Left renal pelvis (tissue), 4 donors: ENCODE data around the gene ITPA. TPM values are rescaled to one million over a fixed set of nuclear protein-coding genes. Genes with fewer than 3 reads are reported as not detected.
"Not testable (repeated sequence)": the region's sequence is repeated elsewhere in the genome, so short reads cannot be mapped to it uniquely, and the experiment has no call there.

Experiments used
- DNase-seq, 4 donors: peaks; one replicate each; pipeline ENCODE4 v3.0.0-alpha.2; 2013; ENCODE audit warnings: low read depth in 4 of 4, low spot score in 3 of 4
- polyA plus RNA-seq, 4 donors: library from polyadenylated mRNA; unstranded; fragments of 120-200 nt; gene quantifications; one replicate each; pipeline ENCODE4 v1.2.1, GENCODE V29; 2013; ENCODE audit not compliant: insufficient read length in 4 of 4

The ITPA gene
- polyA plus RNA-seq, 4 donors, result 39.4 to 79.6 (median 48.7) TPM

DNA sequence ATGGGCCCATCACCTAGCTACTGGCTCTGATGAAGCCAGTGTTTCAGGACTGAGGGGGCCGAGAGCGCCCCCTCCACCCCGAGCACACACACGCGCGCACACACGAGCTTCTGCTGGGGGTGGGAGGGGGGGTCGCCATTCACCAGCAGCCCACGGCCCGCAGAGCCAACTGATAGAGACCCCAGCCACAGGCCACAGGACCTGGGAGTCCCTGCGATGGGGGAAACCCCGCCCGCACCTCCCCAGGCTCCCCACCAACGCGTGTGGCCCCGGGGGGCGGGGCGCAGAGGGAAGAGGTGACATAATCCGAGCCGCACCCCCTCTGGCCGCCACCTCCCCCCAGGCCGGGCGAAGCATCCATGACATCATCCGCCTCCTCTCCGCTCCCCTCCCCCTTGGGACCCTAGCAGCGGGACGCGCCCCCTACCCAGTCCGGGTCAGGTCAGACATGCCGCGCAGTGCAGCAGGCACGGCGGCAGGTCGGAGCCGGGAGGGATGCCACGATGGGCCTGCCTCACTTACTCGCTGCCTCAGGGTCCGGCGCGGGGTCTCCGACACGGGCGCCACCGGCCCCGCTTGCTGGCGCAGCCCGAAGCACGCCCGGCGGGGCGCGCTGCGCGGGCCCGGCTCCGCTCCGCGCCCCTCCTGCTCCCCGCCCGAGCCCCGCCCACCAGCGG lies 36.2 kb upstream of the ITPA start, which contains the start of gene LZTS3:
LZTS3 (minus strand) TSS at position 617 of the 677 bp plus-strand sequence. CDS start 6,386 bp downstream, outside the sequence.
- DNase-seq, result peak in 1 of 4 donors; percentile 46

DNA sequence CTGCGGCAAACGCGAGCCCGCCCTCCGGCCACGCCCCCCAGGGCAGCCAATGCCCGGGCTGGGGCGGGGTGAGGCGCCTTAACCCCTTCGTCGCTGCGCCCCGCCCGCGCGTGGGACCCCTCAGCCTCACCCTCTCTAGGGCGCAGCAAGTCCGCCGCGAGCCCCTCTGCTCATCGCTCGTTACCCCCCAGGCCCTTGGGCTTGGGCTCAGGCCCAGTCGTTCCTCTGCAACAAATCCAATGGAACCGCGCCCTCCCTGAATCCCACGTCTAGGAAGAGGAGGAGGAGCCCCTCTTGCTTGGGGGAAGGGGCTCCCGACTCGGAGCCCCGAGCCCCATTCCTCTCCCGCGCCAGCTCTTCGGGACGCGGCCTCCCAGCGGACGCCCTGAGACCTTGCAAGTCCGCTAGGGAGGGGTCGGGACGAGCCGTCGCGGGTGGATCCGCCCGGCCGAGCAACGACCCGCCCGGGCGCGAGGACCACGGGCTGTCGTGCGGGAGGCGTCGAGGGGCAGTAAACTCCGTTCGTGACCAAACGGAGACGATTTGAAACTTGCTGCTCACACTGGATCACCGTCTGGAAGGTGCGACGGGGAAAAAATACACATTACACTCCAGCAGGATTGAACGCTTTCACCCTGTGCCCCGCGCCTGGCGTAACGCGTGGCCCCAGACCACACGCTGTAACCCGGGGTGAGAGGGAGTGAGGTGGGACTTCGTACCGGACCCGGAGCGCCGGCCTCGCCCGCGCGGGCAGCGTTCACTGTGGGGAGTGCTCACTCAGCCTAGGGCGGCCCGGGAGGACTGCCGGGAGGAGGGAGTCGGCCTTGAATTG lies 35.5 kb upstream of the ITPA start:
- DNase-seq, result peak in 3 of 4 donors; percentile 75 to 81 (median 79)

DNA sequence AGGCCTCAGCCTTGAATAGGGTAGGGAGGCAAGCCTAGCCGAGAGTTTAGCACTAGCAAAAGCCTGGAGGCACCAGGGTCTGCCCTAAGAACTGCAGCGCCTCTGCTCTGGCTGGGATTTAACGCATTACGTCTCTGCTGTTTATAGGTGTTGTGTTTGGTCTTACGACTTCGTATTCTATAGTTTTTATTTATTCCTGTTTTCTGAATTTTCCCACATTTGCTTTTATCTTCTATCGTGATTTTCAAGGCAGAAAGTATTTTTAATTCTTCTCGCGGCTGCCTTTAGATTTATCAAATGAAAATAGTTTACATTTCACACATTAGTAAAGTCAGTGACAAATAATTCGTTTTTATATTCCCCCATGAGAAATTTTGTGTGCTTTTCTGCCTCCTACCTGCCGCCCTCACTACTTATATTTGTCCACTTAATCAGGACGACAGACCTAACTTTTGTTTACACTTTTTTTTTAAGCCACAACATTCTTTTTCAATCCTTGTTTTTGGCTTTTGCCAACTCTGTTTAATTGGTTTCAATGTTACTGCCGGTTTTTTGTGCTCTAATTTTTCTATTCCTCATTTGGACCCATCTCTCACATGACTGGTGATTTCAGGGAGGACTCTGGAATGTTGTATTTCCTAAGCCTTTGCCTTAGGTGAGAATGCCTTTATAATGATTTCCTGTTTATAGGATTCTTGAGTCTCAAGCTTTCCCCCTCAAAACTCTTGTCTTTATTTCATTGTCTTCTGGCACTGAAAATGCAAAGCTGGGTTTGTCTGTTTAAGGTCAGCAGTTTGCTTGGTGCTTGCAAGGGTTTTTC lies 34.6 kb upstream of the ITPA start:
- DNase-seq, result no peak

DNA sequence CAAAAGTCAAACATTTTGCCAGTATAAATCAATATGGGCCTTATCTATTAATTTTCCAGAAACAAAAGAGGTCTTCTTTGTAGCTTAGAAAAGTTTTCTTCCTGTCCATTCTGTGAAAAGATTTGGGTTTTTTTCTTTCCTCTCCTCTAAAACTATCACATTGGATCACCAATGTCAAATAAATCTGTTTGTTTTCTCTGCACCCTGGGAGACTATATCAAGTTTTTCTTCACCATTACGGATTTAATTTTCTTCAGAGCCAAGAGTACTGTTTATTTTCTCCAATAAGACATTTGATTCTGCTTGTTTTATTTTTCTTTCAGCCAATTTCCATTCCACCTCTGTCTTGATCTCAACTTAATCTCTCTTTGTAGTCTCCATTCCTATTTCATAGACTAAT lies 34.0 kb upstream of the ITPA start:
- no peak for DNase-seq

DNA sequence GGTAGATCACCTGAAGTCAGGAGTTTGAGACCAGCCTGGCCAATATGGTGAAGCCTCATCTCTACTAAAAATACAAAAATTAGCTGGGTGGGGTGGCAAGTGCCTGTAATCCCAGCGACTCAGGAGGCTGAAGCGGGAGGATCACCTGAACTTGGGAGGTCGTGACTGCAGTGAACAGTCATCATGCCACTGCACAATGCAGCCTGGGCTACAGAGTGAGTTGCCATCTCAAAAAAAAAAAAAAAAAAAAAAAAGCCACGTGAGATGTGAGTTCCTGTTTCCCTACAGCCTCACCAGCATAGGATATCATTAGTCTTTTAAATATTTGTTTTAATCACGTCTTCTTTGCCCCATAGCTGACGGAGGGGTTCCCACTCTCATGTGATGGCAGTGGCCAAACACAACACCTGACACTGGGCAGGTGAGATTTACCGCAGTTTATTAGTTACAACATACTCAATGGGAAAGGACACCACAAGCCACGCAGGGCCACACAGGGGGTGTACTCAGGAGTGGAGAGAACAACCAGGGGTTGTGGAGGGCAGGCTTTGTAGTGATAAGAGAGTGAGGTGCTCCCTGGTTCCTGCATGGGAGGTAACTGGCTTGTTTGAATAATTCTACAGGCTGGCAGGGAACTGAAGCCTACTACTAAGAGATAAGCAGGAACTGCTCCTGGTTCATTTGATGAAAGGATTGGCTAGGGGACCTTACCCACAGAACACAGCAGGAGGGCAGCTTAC lies 31.4 kb upstream of the ITPA start:
- no peak for DNase-seq

DNA sequence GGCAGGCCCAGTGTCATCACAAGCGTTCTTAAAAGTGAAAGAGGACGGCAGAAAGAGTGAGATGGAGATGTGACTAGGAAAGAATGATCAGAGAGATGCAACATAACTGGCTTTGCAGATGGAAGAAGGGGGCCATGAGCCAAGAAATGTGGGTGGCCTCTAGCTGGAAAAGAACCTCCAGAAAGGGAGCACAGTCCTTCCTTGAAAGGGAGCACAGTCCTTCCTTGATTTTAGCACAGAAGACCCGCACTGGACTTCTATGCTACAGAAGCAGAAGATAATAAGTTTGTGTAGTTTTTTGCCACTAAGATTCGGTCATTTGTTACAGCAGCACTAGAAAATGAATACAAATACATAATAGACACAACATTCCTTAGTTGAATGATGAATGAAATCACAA lies 29.0 kb upstream of the ITPA start:
- DNase-seq, result no peak

DNA sequence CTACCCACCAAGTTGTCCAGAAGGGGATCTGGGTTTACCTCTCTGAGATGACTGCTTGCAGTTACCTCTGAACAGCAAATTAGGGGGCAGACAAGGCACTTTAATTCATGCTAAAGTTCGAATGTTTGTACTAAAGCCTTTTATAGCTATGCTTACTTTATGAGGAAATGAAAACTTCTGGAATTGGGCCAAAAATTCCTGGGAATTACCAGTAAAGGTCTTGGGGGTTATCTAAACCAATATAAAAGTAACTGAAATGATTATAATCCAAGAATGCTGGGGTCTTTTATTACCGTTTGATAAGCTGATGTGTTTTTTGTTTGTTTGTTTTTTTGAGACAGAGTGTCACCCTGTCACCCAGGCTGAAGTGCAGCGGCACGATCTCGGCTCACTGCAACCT lies 28.0 kb upstream of the ITPA start:
- no peak for DNase-seq

DNA sequence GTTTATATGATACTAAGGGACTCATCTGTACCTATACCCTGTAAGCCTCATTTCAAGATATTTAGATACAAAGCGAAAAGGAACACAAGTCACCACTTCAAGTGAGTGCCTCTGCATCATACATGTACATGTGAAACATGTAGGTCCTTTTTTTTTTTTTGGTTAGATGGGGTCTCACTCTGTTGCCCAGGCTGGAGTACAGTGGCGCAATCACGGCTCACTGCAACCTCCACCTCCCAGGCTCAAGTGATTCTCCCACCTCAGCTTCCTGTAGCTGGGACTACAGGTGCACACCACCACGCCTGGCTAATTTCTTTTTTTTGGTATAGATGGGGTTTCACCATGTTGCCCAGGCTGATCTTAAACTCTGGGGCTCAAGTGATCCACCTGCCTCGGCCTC lies 26.9 kb upstream of the ITPA start:
- DNase-seq, result not testable (repeated sequence)

DNA sequence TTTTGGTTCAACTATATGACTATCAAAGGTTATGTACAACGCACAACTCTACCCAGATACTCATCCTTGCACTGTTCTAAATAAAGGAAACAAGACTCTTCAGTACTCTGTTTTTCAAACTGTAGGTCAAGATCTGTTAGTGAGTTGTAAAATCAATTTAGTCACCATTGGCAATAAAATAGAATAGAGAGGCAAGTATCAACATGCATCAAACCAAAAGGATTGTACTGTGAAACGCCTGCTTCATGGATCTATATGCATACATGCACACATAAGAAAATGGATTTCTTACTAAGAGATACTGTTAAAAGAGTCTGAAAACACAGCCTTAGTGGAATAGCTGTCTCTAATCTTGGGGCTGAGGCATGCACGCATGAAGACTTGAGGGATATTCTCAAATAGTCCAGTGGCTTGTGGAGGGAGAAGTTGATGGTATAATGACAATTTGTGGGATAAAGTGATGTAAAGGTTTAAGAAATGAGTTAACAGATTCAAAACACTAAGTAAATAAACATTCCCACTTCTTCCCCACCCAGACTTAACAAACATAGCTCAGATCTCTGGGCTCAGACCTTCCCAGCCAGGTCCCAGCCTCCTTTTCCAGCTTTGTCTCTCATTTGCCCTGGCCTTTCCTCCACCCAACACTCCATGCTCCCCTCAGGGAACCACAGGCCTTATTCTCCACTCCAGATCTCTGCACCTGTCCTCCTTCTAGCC lies 25.2 kb upstream of the ITPA start:
- DNase-seq, result no peak

DNA sequence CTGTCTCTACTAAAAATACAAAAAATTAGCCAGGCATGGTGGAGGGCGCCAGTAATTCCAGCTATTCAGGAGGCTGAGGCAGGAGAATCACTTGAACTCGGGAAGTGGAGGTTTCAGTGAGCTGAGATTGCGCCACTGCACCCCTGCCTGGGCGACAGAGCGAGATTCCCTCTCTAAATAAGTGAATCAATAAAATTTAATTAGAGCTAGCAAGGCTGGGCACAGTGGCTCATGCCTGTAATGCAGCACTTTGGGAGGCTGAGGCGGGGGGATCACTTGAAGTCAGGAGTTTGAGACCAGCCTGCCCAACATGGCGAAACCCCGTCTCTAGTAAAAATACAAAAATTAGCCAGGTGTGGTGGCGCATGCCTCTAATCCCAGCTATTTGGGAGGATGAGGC lies 21.4 kb upstream of the ITPA start:
- DNase-seq, result not testable (repeated sequence)

DNA sequence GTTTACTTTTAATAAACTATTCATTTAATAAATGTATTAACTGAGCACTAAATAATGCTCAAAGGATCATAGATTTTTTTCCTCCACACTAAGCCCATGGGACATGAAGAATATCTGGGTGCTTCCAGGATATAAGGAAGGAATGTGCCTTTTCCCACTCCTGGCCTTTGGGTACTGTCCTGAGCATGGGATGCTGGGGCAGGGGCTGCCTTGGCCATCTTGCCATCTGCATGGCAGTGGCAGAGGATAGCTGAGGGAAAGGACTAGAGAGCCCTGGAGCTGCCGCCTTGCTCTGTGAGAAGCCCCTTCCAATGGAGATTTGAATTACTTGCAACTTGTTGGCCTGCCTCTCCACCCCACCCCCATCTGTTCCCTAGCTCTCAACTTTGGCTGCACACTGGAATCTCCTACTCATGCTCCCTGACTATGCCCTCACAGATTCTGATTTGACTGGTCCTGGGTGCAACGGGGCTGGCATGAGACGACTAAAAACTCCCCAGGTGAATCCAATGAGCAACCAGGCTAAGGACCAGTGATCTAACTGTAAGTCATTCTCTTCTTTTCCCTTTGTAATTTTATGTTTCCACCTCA lies 20.4 kb upstream of the ITPA start:
- DNase-seq, result no peak

DNA sequence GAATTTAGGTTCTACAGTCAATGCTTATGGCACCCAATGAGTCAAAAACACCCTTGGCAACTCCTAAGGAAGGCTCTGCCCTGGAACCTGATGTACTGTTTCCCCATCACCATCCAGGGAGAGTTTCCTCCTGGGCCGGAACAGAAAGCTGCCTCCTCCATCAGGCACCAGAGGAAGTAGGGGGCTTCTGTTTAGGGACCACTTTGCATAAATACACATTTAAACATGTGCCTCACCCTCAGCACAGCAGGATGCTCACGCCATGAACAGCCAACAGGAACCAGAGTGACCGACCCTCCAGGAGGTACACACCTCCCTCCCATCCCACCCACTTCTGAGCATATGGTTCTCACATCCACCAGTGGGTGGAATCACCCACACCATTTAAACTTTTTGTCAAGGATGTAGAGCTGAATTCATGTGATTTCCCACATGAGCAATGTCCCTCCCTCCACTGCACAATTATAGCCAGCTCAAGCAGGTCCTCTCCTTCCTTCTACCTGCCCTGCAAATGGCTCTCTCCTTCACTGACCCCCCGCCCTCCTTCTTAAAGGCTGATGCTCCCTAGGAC lies 19.7 kb upstream of the ITPA start:
- DNase-seq, result no peak

DNA sequence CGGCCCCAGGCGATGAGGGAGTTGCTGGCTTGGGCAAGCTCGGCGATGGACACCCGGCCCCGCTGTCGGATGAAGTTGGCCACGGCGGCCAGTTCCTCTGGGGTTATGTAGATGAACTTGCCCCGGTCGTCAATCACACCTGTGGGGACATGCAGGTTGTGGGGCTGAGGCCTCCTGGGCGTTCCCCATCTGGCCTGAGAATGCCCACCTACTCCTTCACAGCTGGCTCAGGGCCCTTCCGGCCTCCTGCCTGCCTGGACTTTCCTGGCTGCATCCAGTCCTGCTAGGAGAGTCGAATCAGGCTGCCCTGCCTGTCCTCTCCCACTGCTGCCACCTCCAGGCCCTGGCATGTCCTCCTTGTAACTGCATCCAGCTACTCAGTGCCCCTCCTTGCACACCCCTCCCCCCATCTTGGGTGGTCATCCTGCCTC lies 18.6 kb upstream of the ITPA start:
- DNase-seq, result no peak

DNA sequence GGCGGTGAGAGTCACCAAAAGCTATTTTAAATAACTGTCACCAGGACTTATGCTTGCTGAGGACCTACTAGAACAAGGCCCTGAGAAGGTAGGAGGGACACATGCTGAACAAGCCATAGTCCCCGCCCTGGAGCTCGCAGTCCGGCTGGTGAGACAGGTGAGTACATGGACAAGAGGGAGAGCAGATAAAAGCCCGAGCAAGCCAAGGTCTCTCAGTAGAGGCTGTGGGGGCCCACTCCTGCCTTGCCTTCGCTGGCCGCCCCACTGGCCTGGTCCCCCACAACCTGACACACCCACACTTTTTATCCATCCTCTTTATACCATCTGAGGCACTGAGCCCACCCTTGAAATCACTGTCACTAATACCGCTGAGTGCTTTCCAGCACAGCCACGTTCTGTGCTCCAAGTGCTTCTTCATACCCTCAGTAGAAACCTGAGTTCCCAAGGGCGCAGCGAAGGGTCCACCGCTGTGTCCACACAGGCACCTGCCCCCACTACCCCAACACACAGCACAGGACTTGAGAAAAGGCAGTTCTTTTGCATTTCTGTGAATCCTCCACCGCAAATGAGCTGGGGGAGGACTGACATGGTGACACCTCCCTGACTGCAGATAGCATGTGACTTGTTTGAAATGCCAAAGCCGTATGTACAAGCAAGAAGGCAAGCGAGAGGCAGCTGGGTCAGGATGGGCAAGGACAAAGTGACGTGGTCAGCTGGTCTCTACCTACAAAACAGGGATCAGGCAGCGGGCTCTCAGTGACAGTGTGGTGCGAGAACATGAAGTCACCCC lies 16.9 kb upstream of the ITPA start:
- no peak for DNase-seq

DNA sequence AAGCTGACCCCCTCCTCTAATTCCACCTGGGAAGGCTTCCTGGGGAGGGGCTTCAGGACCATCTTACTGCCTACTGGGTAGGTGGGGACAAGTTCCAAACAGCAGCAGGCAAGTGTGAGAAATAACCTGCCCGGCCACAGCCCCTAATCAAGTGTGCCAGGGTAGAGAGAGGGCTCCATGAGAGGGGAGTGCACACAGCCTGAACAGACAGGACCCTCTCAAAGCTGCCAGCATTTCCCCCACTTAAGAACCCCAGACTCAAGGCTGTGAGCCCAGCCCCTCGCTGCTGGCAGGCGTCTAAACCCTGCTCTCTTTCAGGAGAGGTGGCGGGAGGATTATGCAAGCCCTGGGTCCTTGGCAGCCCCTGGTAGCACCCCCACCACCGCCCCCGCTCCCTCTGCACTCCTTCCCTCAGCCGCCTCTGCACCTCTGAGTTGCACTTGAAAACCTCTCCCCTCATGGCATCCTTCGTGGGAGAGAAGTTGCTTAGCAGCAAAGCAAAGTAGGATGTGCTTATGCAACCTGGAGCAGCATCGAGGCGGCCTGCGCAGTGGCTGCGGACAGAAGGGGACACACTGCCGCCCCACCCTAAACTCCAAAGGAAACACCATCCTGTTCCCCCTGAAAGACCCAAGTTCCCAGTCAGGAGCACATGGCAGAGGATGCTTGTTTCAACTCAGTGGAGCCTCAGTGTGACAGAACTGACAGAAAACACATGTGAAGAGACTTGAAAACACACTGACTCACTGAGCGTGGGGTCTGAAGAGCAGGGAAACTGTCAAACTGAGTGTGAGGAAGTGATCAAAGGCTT lies 15.3 kb upstream of the ITPA start:
- no peak for DNase-seq

DNA sequence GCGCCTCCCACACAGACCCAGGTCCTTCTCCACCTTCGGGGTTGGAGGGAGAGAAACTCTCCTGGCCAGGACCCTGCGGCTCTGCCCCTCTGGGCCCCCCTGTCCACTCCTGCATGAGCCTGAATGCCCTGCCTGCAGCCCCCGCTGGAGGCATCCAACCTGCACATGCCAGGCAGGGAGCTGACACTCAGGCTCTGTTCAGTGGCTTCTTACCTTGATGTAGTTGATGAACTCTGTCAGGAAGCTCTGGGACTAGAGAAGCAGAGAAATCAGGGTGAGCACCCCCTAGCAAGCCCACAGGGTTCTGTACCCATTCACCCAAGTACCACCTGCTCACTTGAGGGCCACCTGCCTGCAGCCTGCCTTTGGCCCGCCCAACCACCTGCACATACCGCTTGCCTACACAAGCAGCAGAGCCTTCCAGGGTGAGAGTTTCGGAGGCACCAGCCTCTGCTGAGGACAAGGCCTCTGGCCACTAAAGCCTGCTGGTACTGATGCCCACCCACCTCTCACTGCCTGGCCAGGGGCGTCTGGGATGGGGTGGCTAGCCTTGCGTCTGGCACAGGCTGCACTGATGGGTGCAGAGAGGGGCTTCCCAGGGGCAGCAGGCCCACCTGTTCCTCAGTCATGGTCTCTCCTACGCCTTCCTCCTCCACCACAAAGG lies 14.5 kb upstream of the ITPA start:
- no peak for DNase-seq
